GM12875 (cell line): ENCODE data around the gene ZPBP2.
"Not testable (repeated sequence)": the region's sequence is repeated elsewhere in the genome, so short reads cannot be mapped to it uniquely, and the experiment has no call there.

Source experiments
- H3K4me3 ChIP-seq: one replicate; pipeline ENCODE4 v1.5.1; 2011; ENCODE audit warnings: low read depth, low read length, control low read depth
- CTCF ChIP-seq: IDR thresholded peaks from 2 replicates; pipeline ENCODE4 v1.5.1; 2011; ENCODE audit warnings: low read depth, mild to moderate bottlenecking, control low read depth, inconsistent platforms, low read length, moderate library complexity, borderline replicate concordance; ENCODE audit not compliant: insufficient read depth

The ZPBP2 gene

GRCh38 chr17:39894681-39895376, 26.8 kb downstream of the ZPBP2 start:
- TF ChIP-seq CTCF, result no peak
- no peak overlapping the region for H3K4me3 ChIP-seq

- H3K4me3 ChIP-seq, result no peak overlapping the region
- no peak for TF ChIP-seq CTCF
These were observed 30.1 kb downstream of the ZPBP2 start for GRCh38 chr17:39898088-39898487.

GRCh38 chr17:39899215-39899614, 31.2 kb downstream of the ZPBP2 start:
- no peak for TF ChIP-seq CTCF
- H3K4me3 ChIP-seq, result no peak overlapping the region

GRCh38 chr17:39902027-39902426, 34.0 kb downstream of the ZPBP2 start:
- H3K4me3 ChIP-seq, result not testable (repeated sequence)

- H3K4me3 ChIP-seq, result no peak overlapping the region
- no peak for TF ChIP-seq CTCF
These were observed 35.3 kb downstream of the ZPBP2 start for GRCh38 chr17:39903158-39903884.

- TF ChIP-seq CTCF, result no peak
- H3K4me3 ChIP-seq, result no peak overlapping the region
These were observed 36.9 kb downstream of the ZPBP2 start for GRCh38 chr17:39904990-39905288.

GRCh38 chr17:39908789-39909352, 40.9 kb downstream of the ZPBP2 start:
- no peak for TF ChIP-seq CTCF

GRCh38 chr17:39913989-39914388, 46.0 kb downstream of the ZPBP2 start:
- no peak overlapping the region for H3K4me3 ChIP-seq
- no peak for TF ChIP-seq CTCF

More at GRCh38 chr17:39908789-39909352, 40.9 kb downstream of the ZPBP2 start:
- no peak overlapping the region for H3K4me3 ChIP-seq
